ENCODE data around the gene OR2F1.

Gene OR2F1, protein sequence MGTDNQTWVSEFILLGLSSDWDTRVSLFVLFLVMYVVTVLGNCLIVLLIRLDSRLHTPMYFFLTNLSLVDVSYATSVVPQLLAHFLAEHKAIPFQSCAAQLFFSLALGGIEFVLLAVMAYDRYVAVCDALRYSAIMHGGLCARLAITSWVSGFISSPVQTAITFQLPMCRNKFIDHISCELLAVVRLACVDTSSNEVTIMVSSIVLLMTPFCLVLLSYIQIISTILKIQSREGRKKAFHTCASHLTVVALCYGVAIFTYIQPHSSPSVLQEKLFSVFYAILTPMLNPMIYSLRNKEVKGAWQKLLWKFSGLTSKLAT

GRCh38 chr7:143954544-143954943 lies at the start of gene OR2F1:
Gene OR2F1, plus strand, starts transcription at chr7:143954844. Its CDS starts 5,127 bp downstream, at chr7:143959971.
- no peak for DNase-seq

DNA sequence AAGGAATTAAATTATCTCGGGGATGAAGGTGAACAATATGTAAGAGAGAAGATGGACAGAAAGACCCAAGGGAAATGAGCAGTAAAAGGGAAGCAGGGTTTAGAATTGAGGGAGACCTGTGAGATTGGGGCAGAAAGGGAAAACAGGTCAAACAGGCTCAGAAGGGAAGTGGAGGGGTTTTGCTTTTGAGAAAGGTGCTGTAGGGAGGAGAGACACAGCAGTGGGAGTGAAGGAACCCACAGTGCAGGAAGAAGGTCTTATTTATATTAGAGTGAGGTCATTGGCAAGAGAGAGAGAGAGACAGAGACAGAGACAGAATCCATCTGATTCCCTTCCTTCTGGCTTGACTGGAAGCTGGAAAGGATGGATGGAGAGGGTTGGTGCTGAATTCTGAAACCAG lies 49.1 kb upstream of the OR2F1 start:
- no peak for DNase-seq

GRCh38 chr7:143906151-143906550 lies 48.5 kb upstream of the OR2F1 start:
- no peak for DNase-seq

DNA sequence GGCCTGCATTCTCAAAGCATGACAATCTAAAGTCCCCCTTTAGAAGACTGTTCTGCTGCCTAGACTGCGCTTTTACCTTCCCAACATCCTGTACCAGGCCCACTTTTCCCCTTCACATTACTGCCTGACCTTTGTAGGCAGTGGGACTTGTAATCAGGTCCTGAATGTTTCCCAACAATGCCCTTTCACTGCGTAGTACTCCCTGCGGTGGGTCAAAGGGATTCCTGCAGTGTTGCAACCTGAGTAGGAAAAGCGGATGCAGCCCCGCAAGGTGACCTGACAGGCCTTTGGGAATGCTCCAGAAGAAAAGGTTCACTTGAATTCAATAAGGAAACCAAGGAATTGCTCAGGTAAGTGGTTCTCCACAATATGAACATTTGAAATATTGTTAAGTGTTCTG lies 47.7 kb upstream of the OR2F1 start:
- no peak for DNase-seq

- DNase-seq, result no peak
These were observed 46.5 kb upstream of the OR2F1 start for GRCh38 chr7:143908120-143908519.

- no peak for DNase-seq
These were observed 44.8 kb upstream of the OR2F1 start for GRCh38 chr7:143909863-143910262.

GRCh38 chr7:143910473-143911248 lies 44.0 kb upstream of the OR2F1 start:
- DNase-seq, result no peak

- no peak for DNase-seq
These were observed 40.6 kb upstream of the OR2F1 start for GRCh38 chr7:143913945-143914615.

DNA sequence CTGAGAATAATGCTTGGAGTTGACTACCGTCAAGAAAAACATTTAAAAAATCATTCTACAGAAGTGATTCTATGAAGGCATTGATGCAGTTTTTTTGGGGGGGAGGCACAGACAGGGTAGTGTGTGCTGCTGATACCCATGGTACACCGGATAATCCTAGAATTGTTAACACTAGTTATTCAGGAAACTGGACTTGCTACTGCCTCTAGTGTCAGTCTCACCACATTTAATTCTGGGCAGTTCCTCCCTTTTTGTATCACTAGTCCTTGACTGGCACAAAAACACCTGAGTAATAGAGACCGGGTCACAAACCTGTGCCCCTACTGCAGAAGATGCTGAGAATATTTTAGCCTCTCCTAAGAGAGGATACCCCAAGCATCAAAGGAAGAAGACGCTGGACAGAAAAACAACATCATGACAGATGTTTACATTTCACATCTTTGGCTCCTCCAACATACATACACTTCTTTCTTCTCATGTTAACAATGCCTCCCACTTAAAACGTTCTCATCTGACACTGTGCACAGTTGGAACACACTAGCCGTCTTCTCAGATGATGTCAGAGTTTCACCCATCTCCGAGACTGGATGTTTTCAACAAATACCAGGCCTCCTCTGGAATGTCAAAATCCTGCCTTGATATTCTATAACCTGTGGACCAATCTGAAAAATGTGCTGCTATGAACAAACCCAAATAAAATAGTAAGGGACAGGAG lies 39.5 kb upstream of the OR2F1 start:
- DNase-seq, result no peak

- no peak for DNase-seq
These were observed 29.8 kb upstream of the OR2F1 start for GRCh38 chr7:143924851-143925250.

- DNase-seq, result no peak
These were observed 25.3 kb upstream of the OR2F1 start for GRCh38 chr7:143929224-143929920.

DNA sequence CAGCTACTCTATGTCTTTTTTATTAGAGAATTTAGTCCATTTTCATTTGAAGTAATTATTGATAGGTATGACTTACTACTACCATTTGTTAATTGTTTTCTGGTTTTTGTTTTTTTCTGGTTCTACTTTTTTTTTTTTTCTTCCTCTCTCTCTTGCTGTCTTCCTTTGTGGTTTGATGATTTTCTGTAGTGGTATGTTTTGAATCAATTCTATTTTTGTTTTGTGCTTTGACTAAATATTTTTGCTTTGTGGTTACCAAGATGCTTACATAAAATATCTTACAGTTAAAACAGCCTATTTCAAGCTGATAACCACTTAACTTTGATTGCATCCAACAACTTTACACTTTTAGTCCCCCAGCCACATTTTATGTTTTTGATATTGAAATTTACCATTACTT lies 22.9 kb upstream of the OR2F1 start:
- no peak for DNase-seq

DNA sequence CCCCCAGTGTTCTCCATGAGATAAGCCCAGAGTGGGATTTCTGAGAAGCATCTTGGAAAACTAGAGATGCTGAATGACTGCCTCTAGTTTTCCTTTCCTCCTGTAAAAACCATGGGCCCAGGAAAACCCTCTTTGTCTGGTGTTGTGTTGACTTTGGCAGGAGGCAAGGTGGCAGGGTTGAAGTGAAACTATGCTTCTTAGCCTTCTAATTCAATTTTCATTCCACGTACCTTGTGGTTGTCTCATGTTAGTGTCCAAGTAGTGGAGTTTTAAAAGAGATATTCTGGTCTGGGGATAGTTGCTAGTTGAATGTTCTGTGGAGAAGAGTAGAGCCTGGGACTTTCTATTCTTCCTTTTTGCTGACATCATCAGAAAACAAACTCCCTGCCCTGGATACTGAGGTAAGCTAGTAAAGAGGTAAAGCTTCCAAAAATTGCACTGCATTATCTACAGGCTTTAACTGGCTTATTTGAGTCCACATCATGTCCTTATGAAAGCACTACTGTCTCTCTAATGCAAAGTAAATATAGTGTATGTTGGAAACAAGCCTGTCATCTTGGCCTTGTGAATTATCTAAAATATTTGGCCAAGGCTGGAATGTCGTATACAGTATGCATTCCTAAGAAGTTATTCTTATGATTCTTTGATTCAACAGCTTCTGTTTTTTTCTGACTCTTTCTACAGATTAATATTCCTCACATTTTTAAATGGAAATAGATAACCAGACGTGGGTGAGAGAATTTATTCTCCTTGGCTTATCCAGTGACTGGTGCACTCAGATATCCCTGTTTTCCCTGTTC lies 19.9 kb upstream of the OR2F1 start, which contains the start of gene OR2F2:
Gene OR2F2 (plus strand): TSS at position 708 of the 800 bp plus-strand sequence. CDS start 0 bp downstream, at position 708.
- no peak for DNase-seq

- DNase-seq, result no peak
These were observed 18.3 kb upstream of the OR2F1 start for GRCh38 chr7:143936087-143937009.

GRCh38 chr7:143938379-143939243 lies 16.0 kb upstream of the OR2F1 start:
- no peak for DNase-seq

- no peak for DNase-seq
These were observed 9.2 kb upstream of the OR2F1 start for GRCh38 chr7:143945423-143945822.

DNA sequence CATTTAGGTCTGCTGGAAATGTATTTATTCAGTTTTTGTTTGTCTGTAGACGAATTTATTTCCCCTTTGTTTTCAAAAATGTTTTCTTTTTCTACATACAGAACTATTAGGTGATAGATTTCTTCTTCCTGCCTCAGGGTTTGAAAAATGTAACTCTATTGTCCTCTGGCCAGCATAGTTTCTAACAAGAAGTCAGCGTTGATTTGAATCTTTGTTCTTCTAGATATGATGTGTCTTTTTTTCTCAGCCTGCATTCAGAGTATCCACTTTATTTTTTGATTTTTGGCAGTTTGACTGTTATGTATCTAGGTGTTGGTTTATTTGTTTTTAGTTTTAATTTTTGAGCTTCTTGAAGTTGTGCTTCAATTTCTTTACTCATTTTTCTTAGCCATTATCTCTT lies 7.5 kb upstream of the OR2F1 start:
- DNase-seq, result no peak

DNA sequence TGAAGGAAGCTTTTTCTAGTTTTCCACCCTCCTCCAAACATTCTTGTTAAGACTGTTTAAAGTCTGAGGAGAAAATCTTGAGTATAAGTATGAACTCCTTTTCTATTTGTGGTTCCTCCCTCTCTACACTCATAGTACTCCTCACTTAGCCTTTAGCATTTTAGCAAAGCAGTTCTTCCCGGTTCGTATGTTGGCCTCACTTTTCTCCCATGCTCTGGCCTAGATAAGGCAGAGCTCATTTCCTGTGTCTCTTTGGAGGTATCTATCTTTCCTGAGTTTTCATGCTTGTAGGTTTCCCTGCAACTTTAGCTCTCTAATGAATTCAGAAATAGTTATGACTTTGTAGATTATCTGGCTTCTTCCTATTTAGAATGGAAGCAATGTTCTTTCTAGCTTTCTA lies 5.9 kb upstream of the OR2F1 start:
- DNase-seq, result no peak

- DNase-seq, result no peak
These were observed 1.2 kb upstream of the OR2F1 start for GRCh38 chr7:143953421-143953820.

All from femur (tissue), 1 donor.